Smooth muscle cell of trachea (primary cell): Measurements from ENCODE around the gene MRPL51. TPM values are rescaled to one million over a fixed set of nuclear protein-coding genes. Genes with fewer than 3 reads are reported as not detected.

Experiments
- total RNA-seq: library from RNA; depleted of rRNA; stranded (reverse); fragments of >200 nt; gene quantifications from 2 replicates; pipeline ENCODE4 v1.2.1, GENCODE V29; 2014

Gene MRPL51
- 110 and 136 TPM in 2 replicates for total RNA-seq

GRCh38 chr12:6492838-6493496 is at the start of gene MRPL51:
MRPL51 (minus strand) TSS chr12:6493262; CDS start chr12:6493136, 126 bp downstream.

GRCh38 chr12:6533923-6534694 is 41.0 kb upstream of the MRPL51 start, which contains the start of gene GAPDH:
GAPDH (plus strand) TSS chr12:6534517; CDS start chr12:6534833, 316 bp downstream.

GRCh38 chr12:6493497-6494257 is 615 bp upstream of the MRPL51 start, which contains the start of gene NCAPD2:
NCAPD2 (plus strand) TSS chr12:6494102; CDS start chr12:6495099, 997 bp downstream.

GRCh38 chr12:6470375-6471163 is 22.5 kb downstream of the MRPL51 start, which contains the start of gene VAMP1:
VAMP1 (minus strand) TSS chr12:6470677; CDS start chr12:6470531, 146 bp downstream.

GRCh38 chr12:6451348-6452244 is 41.5 kb downstream of the MRPL51 start, which contains the start of gene TAPBPL:
TAPBPL (plus strand) TSS chr12:6452042; CDS start chr12:6452249, 207 bp downstream.

DNA sequence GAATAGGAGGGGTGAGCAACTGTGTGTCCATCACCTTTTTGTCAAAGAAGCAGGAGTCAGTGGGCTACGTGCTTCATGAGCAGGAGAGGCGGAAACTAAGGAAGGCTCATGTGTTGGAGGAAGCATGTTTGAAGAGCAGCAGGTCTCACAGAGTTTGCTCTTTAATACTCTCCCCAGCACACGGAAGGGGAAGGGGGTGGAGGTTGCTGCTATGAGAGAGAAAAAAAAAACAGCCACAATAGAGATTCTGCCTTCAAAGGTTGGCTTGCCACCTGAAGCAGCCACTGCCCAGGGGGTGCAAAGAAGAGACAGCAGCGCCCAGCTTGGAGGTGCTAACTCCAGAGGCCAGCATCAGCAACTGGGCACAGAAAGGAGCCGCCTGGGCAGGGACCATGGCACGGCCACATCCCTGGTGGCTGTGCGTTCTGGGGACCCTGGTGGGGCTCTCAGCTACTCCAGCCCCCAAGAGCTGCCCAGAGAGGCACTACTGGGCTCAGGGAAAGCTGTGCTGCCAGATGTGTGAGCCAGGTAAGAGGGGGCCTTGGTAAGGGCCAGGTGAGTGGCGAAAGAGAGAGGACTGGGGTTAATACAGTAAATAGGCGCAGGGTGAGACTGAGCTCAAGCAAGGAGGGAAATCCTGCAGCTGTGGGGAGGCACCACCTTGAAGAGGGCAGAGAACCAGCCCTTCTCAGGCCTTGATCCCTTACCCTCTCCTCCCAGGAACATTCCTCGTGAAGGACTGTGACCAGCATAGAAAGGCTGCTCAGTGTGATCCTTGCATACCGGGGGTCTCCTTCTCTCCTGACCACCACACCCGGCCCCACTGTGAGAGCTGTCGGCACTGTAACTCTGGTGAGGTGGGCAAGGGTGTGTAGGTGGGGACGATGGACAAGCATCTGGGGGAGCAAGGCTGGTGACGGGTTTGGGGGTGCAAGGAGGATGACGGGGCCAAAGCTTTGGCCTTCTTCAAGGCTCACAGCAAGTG is 48.1 kb downstream of the MRPL51 start, which contains the start of gene CD27:
Gene CD27 (plus strand): TSS at position 252 of the 985 bp plus-strand sequence. CDS start 141 bp downstream, at position 393.

Other genes starting within 250 kb of the MRPL51 start
- gene PLEKHG6, start 182.6 kb downstream of the MRPL51 start, total RNA-seq: 0.15 and 0.66 TPM in 2 replicates
- gene TNFRSF1A, start 151.2 kb downstream of the MRPL51 start, total RNA-seq: 186 and 187 TPM in 2 replicates
- gene SCNN1A, start 117.7 kb downstream of the MRPL51 start, total RNA-seq: under 0.01 TPM in 1 of 2 replicates, not detected in the other
- gene LTBR, start 109.1 kb downstream of the MRPL51 start, total RNA-seq: 59.1 and 119 TPM in 2 replicates
- gene CD27, start 48.3 kb downstream of the MRPL51 start, total RNA-seq: 0.17 TPM in 1 of 2 replicates, not detected in the other
- gene TAPBPL, start 41.2 kb downstream of the MRPL51 start, total RNA-seq: 17.4 and 17.7 TPM in 2 replicates
- 10.2 and 19.5 TPM in 2 replicates for gene VAMP1, start 22.6 kb downstream of the MRPL51 start, total RNA-seq
- 38.5 and 101 TPM in 2 replicates for gene NCAPD2, start 840 bp upstream of the MRPL51 start, total RNA-seq
- 10,148 and 10,314 TPM in 2 replicates for gene GAPDH, start 41.3 kb upstream of the MRPL51 start, total RNA-seq
- gene IFFO1, start 62.8 kb upstream of the MRPL51 start, total RNA-seq: 21.7 and 22.2 TPM in 2 replicates
- gene NOP2, start 75.0 kb upstream of the MRPL51 start, total RNA-seq: 14.4 and 20.0 TPM in 2 replicates
- gene CHD4, start 114.1 kb upstream of the MRPL51 start, total RNA-seq: 255 and 275 TPM in 2 replicates
- not detected in 2 replicates for gene LPAR5, start 142.7 kb upstream of the MRPL51 start, total RNA-seq
- gene ACRBP, start 154.2 kb upstream of the MRPL51 start, total RNA-seq: 0.29 and 0.50 TPM in 2 replicates
- 39.7 and 53.5 TPM in 2 replicates for gene ING4, start 169.9 kb upstream of the MRPL51 start, total RNA-seq
- 12.7 and 13.2 TPM in 2 replicates for gene ZNF384, start 196.1 kb upstream of the MRPL51 start, total RNA-seq
- gene PIANP, start 207.6 kb upstream of the MRPL51 start, total RNA-seq: 0.33 and 1.0 TPM in 2 replicates
- 83.2 and 106 TPM in 2 replicates for gene COPS7A, start 230.8 kb upstream of the MRPL51 start, total RNA-seq